SK-N-SH (cell line): ENCODE data around the gene RPIA. TPM values are rescaled to one million over a fixed set of nuclear protein-coding genes. Genes with fewer than 3 reads are reported as not detected.

Source experiments
- CTCF ChIA-PET: fragments of 300-600, 350-600 bp; formaldehyde crosslinking; extraction: SDS; loops from one replicate; lab custom pipeline; 2021; lab: Yijun Ruan, JAX
- POLR2A ChIA-PET: fragments of 350-600 bp; sonication (Branson Sonifier 250); formaldehyde crosslinking; extraction: SDS; loops from one replicate; lab custom pipeline; 2020; ENCODE audit warnings: antibody characterized with exemption, inconsistent platforms; lab: Yijun Ruan, JAX
- DNase-seq: peaks from one replicate; pipeline ENCODE4 v3.0.0; 2012
- H2AFZ ChIP-seq: fragments of 200-600 bp; sonication (generic); 2 replicates; pipeline ENCODE4 v1.8.1; 2016; ENCODE audit warnings: antibody characterized with exemption, mild to moderate bottlenecking, low read depth
- H3F3A ChIP-seq: fragments of 200-600 bp; sonication (generic); replicated peaks from 2 replicates; pipeline ENCODE3; 2016; ENCODE audit warnings: antibody characterized with exemption, mild to moderate bottlenecking; ENCODE audit not compliant: insufficient read depth
- H3K27ac ChIP-seq, 2 experiments: fragments of 200-500 bp in 1 of 2; fragments of 200-600 bp in 1 of 2; sonication (Bioruptor generic) in 1 of 2; sonication (generic), shearing (Covaris generic) in 1 of 2; 2 replicates each; pipeline versions ENCODE4 v1.5.1 to v1.6.1; 2014 to 2016; ENCODE audit warnings: low read depth in 2 of 2, inconsistent platforms in 1 of 2, low read length in 1 of 2, mild to moderate bottlenecking in 1 of 2, mixed read lengths in 1 of 2
- H3K27me3 ChIP-seq: fragments of 200-600 bp; sonication (generic), shearing (Covaris generic); 2 replicates; pipeline ENCODE4 v1.6.1; 2016; ENCODE audit warnings: mixed run types; ENCODE audit not compliant: insufficient read depth
- H3K36me3 ChIP-seq, 2 experiments: fragments of 200-500 bp in 1 of 2; fragments of 200-600 bp in 1 of 2; sonication (Bioruptor generic) in 1 of 2; sonication (generic) in 1 of 2; replicated peaks in 1 of 2; 2 replicates each; pipeline versions ENCODE3 to v1.5.1; 2014 to 2016; ENCODE audit warnings: low read length in 1 of 2, mild to moderate bottlenecking in 1 of 2; ENCODE audit not compliant: insufficient read depth in 2 of 2, control insufficient read depth in 1 of 2
- H3K4me1 ChIP-seq, 2 experiments: fragments of 200-500 bp in 1 of 2; fragments of 200-600 bp in 1 of 2; sonication (Bioruptor generic) in 1 of 2; sonication (generic), shearing (Covaris generic) in 1 of 2; 2 replicates each; pipeline versions ENCODE4 v1.5.1 to v1.6.1; 2014 to 2016; ENCODE audit warnings: low read depth in 1 of 2, low read length in 1 of 2, mixed run types in 1 of 2; ENCODE audit not compliant: insufficient read depth in 2 of 2, control insufficient read depth in 1 of 2
- H3K4me2 ChIP-seq: fragments of 200-600 bp; sonication (generic), shearing (Covaris generic); 2 replicates; pipeline ENCODE4 v1.6.1; 2017; ENCODE audit warnings: mixed run types
- H3K4me3 ChIP-seq, 2 experiments: fragments of 200-500 bp in 1 of 2; fragments of 200-600 bp in 1 of 2; sonication (Bioruptor generic) in 1 of 2; sonication (generic), shearing (Covaris generic) in 1 of 2; 2 replicates each; pipeline versions ENCODE4 v1.5.1 to v1.8.1; 2014 to 2016; ENCODE audit warnings: low read depth in 2 of 2, inconsistent platforms in 1 of 2, low read length in 1 of 2, mild to moderate bottlenecking in 1 of 2, mixed read lengths in 1 of 2, moderate library complexity in 1 of 2
- H3K79me2 ChIP-seq: fragments of 200-600 bp; sonication (generic); 2 replicates; pipeline ENCODE4 v1.8.1; 2017; ENCODE audit warnings: mild to moderate bottlenecking; ENCODE audit not compliant: insufficient read depth
- H3K9ac ChIP-seq: fragments of 200-600 bp; sonication (generic); 2 replicates; pipeline ENCODE4 v1.6.1; 2017; ENCODE audit warnings: mixed run types
- H3K9me2 ChIP-seq: fragments of 200-600 bp; sonication (generic); 2 replicates; pipeline ENCODE4 v1.6.1; 2017; ENCODE audit warnings: mixed run types
- H3K9me3 ChIP-seq: fragments of 200-600 bp; sonication (generic); 2 replicates; pipeline ENCODE4 v1.6.1; 2017; ENCODE audit warnings: mixed run types, mild to moderate bottlenecking, moderate library complexity
- H4K20me1 ChIP-seq: fragments of 200-600 bp; sonication (generic); 2 replicates; pipeline ENCODE4 v1.6.1; 2017; ENCODE audit warnings: mild to moderate bottlenecking, mixed run types; ENCODE audit not compliant: insufficient read depth
- ELF1 ChIP-seq: IDR thresholded peaks from 2 replicates; pipeline ENCODE4 v1.4.0; 2012
- GATA2 ChIP-seq: sonication (generic); formaldehyde crosslinking; IDR thresholded peaks from 2 replicates; pipeline ENCODE4 v1.5.0; 2020; ENCODE audit warnings: mild to moderate bottlenecking, missing genetic modification reagents
- MXI1 ChIP-seq: IDR thresholded peaks from 2 replicates; pipeline ENCODE4 v1.6.1; 2012; ENCODE audit warnings: mild to moderate bottlenecking, low read depth, low read length, improper control_type of control experiment
- NFIC ChIP-seq: IDR thresholded peaks from 2 replicates; pipeline ENCODE4 v1.4.0; 2012; ENCODE audit warnings: borderline replicate concordance
- RCOR1 ChIP-seq: fragments of 150-350 bp; IDR thresholded peaks from 2 replicates; pipeline ENCODE4 v1.6.1; 2017; ENCODE audit warnings: antibody characterized with exemption, low read length
- TEAD4 ChIP-seq: IDR thresholded peaks from 2 replicates; pipeline ENCODE4 v1.4.0; 2012; ENCODE audit warnings: mild to moderate bottlenecking, borderline replicate concordance; ENCODE audit not compliant: insufficient read depth
- WGBS: methylation state at CpG from one replicate; pipeline ENCODE4 v1.1.6; 2017; ENCODE audit warnings: low lambda C conversion rate; 5-methylcytosine and 5-hydroxymethylcytosine counted together
- polyA plus RNA-seq, 3 experiments: library from polyadenylated mRNA; depleted of rRNA; stranded (reverse); fragments of >200 nt; gene quantifications; 2 replicates each; pipeline ENCODE4 v1.2.3, GENCODE V29; 2012
- TF ChIP-seq, protein P1 (sequence below): fragments of 150-350 bp; IDR thresholded peaks from 2 replicates; pipeline ENCODE4 v1.6.1; 2017; ENCODE audit warnings: antibody characterized with exemption, low read length, low read depth, borderline replicate concordance
- TF ChIP-seq, protein P2 (sequence below): IDR thresholded peaks from 2 replicates; pipeline ENCODE4 v1.4.0; 2012; ENCODE audit warnings: low read depth, borderline replicate concordance
- TF ChIP-seq, protein P3 (sequence below): fragments of 150-350 bp; IDR thresholded peaks from 2 replicates; pipeline ENCODE4 v1.6.1; 2016; ENCODE audit warnings: mild to moderate bottlenecking, low read depth, low read length
- TF ChIP-seq, protein P4 (sequence below): IDR thresholded peaks from 2 replicates; pipeline ENCODE4; 2012
- TF ChIP-seq, protein P5 (sequence below): IDR thresholded peaks from 2 replicates; pipeline ENCODE4 v1.6.1; 2012; ENCODE audit warnings: mild to moderate bottlenecking, low read depth, low read length, moderate library complexity

The RPIA gene
- polyA plus RNA-seq, 1 of the 3 experiments (the other 2 are of a cell fraction): 17.4 TPM

DNA sequence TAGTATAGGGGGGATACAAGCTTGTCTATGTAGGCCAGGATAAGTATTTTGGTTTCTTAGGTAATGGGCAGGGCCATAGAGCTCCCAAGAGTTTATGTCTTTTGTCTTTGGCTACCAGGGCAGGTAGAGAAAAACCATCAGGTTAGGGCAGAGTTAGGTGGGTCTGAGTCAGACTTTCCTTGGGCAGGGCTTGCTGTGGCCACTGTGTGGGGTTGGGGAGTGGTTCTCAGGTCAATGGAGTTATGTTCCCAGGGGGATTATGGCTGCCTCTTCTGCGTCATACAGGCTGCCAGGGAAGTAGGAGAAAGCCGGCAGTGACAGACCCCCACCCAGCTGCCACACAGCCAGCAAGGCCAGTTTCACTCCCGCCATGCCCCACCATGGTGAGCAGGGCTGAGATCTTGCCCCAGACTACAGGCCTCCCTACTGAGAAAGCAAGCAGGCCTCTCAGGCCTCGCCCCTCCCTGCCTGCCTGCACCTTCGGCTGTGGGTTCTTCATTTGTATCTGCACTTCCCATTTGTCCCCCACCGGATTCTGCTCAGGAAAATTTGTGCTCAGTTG, 55.5 kb downstream of the RPIA start (continued):
- no peak for TF ChIP-seq ELF1
- TF ChIP-seq, all 33 proteins: peak for 0

DNA sequence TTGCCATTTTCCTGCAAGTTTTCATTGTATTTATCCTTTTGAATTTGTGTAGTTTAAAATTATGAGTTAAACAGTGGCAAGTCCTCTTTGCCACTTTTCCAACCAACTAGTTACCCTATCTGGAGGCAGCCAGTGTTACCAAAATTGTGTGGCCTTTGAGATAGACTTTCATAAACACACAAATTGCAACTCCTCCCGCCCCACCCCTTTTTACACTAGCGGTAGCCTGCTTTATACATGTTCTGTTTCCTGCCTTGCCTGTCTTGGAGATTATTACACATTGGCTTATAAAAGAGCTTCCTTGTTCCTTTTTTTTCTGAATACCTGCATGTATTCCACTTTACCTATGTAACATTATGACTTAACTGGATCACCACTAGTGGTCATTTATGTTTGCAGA, 56.5 kb downstream of the RPIA start:
- Histone ChIP-seq H2AFZ (no peak overlapping the region), H3K9me2 (no peaks in the 10 kb centered on the region), H3K27me3 (no peaks in the 10 kb centered on the region), H3K4me2 (no peak overlapping the region), H3K9ac (no peak overlapping the region), H3F3A (no peaks in the 10 kb centered on the region), H3K4me3 (no peak overlapping the region), H3K9me3 (peaks cover 7% of the 10 kb centered on the region; the same call in 1 of the 2 replicates), H3K36me3 (peaks cover 50 to 57% of the 10 kb centered on the region in 2 experiments), H4K20me1 (no peaks in the 10 kb centered on the region), H3K79me2 (no peaks in the 10 kb centered on the region), H3K27ac (no peak overlapping the region), H3K4me1 (no peaks in the 10 kb centered on the region)
- TF ChIP-seq, protein P1, sequence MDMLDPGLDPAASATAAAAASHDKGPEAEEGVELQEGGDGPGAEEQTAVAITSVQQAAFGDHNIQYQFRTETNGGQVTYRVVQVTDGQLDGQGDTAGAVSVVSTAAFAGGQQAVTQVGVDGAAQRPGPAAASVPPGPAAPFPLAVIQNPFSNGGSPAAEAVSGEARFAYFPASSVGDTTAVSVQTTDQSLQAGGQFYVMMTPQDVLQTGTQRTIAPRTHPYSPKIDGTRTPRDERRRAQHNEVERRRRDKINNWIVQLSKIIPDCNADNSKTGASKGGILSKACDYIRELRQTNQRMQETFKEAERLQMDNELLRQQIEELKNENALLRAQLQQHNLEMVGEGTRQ: no peak
- ChIA-PET CTCF (interaction anchor here (5.0 kb wide), 1 partner anchor 8 kb away, joined by 50 read pairs; no protein-coding TSS in a partner anchor), POLR2A (no interaction called here)
- no peak for DNase-seq
- WGBS: 90% methylated on average over 2 of the region's 2 CpGs

DNA sequence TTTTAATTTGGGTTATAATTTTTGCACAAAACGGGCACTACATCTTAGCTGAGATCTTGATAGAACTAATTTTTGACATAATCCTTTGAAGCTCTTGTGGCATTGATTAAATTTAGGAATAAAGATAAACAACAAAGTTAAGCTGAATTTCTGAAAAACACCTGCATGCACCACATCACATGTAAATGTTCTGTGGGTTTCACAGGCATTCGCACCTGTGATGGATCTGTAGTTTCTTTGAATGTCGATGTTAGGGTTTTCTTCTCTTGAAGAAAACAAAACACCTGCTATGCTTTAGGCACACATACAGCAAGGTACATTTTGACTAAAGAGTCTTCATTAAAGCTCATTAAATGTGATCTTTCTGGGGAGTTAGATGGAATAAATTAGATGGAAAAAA, 60.3 kb downstream of the RPIA start:
- TF ChIP-seq MXI1 (no peak), GATA2 (CRISPR knock-in tag) (no peak), TEAD4 (no peak), NFIC (no peak), RCOR1 (no peak)
- TF ChIP-seq, protein P2, sequence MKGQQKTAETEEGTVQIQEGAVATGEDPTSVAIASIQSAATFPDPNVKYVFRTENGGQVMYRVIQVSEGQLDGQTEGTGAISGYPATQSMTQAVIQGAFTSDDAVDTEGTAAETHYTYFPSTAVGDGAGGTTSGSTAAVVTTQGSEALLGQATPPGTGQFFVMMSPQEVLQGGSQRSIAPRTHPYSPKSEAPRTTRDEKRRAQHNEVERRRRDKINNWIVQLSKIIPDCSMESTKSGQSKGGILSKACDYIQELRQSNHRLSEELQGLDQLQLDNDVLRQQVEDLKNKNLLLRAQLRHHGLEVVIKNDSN: no peak
- TF ChIP-seq, protein P3, sequence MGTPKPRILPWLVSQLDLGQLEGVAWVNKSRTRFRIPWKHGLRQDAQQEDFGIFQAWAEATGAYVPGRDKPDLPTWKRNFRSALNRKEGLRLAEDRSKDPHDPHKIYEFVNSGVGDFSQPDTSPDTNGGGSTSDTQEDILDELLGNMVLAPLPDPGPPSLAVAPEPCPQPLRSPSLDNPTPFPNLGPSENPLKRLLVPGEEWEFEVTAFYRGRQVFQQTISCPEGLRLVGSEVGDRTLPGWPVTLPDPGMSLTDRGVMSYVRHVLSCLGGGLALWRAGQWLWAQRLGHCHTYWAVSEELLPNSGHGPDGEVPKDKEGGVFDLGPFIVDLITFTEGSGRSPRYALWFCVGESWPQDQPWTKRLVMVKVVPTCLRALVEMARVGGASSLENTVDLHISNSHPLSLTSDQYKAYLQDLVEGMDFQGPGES: no peak
- TF ChIP-seq, protein P4, sequence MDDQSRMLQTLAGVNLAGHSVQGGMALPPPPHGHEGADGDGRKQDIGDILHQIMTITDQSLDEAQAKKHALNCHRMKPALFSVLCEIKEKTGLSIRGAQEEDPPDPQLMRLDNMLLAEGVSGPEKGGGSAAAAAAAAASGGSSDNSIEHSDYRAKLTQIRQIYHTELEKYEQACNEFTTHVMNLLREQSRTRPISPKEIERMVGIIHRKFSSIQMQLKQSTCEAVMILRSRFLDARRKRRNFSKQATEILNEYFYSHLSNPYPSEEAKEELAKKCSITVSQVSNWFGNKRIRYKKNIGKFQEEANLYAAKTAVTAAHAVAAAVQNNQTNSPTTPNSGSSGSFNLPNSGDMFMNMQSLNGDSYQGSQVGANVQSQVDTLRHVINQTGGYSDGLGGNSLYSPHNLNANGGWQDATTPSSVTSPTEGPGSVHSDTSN: no peak
- TF ChIP-seq, protein P5, sequence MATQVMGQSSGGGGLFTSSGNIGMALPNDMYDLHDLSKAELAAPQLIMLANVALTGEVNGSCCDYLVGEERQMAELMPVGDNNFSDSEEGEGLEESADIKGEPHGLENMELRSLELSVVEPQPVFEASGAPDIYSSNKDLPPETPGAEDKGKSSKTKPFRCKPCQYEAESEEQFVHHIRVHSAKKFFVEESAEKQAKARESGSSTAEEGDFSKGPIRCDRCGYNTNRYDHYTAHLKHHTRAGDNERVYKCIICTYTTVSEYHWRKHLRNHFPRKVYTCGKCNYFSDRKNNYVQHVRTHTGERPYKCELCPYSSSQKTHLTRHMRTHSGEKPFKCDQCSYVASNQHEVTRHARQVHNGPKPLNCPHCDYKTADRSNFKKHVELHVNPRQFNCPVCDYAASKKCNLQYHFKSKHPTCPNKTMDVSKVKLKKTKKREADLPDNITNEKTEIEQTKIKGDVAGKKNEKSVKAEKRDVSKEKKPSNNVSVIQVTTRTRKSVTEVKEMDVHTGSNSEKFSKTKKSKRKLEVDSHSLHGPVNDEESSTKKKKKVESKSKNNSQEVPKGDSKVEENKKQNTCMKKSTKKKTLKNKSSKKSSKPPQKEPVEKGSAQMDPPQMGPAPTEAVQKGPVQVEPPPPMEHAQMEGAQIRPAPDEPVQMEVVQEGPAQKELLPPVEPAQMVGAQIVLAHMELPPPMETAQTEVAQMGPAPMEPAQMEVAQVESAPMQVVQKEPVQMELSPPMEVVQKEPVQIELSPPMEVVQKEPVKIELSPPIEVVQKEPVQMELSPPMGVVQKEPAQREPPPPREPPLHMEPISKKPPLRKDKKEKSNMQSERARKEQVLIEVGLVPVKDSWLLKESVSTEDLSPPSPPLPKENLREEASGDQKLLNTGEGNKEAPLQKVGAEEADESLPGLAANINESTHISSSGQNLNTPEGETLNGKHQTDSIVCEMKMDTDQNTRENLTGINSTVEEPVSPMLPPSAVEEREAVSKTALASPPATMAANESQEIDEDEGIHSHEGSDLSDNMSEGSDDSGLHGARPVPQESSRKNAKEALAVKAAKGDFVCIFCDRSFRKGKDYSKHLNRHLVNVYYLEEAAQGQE: no peak
- TF ChIP-seq, all 33 proteins: peak for 0
- H3K27me3 ChIP-seq: no peaks in the 10 kb centered on the region
- no peak overlapping the region for H3K27ac ChIP-seq
- no peaks in the 10 kb centered on the region for H3K9me3 ChIP-seq
- no peaks in the 10 kb centered on the region; a peak in 1 of 4 replicates for H3K4me1 ChIP-seq
- peaks cover 23 to 49% of the 10 kb centered on the region in 2 experiments for H3K36me3 ChIP-seq
- H3K4me2 ChIP-seq: no peak overlapping the region
- no peak overlapping the region for H3K4me3 ChIP-seq
- no peak for DNase-seq
- no peaks in the 10 kb centered on the region for H4K20me1 ChIP-seq
- 96% methylated on average over 3 of the region's 3 CpGs for WGBS
- H2AFZ ChIP-seq: no peak overlapping the region
- no peaks in the 10 kb centered on the region for H3K79me2 ChIP-seq
- ChIA-PET POLR2A (no interaction called here), CTCF (interaction anchor here (2.0 to 5.0 kb wide), 2 partner anchors 12 to 128 kb away, joined by 8 to 50 read pairs; no protein-coding TSS in a partner anchor)
- H3K9me2 ChIP-seq: no peaks in the 10 kb centered on the region
- no peak overlapping the region for H3K9ac ChIP-seq
- H3F3A ChIP-seq: no peaks in the 10 kb centered on the region
